SK-N-SH treated with all-trans-retinoic acid at 6 μM for 48 hours (cell line): ENCODE results near the gene PARP1.

ENCODE experiments used
- ATAC-seq: fragments of 200-7000 bp; cut with Tn5 transposase; 3 replicates; pipeline ENCODE4 v1.9.1; 2020; ENCODE audit warnings: mild to moderate bottlenecking, moderate library complexity
- ARNTL ChIP-seq: fragments of 450-650 bp; formaldehyde crosslinking; IDR thresholded peaks from 2 replicates; pipeline ENCODE4 v1.5.0; 2020; ENCODE audit warnings: low read depth, mild to moderate bottlenecking, moderate library complexity, borderline replicate concordance
- BACH2 ChIP-seq: fragments of 250-450 bp; sonication (Bioruptor Pico); IDR thresholded peaks from 2 replicates; pipeline ENCODE4 v1.9.0; 2021; ENCODE audit warnings: mild to moderate bottlenecking, borderline replicate concordance
- CSDC2 ChIP-seq: fragments of 250-450 bp; sonication (Bioruptor Pico); IDR thresholded peaks from 2 replicates; pipeline ENCODE4 v1.5.0; 2020; ENCODE audit warnings: mild to moderate bottlenecking, moderate library complexity
- ESRRG ChIP-seq: fragments of 250-450 bp; sonication (Bioruptor Pico); IDR thresholded peaks from 2 replicates; pipeline ENCODE4 v1.6.1; 2021; ENCODE audit warnings: mild to moderate bottlenecking
- GLIS3 ChIP-seq: fragments of 250-450 bp; sonication (Bioruptor Pico); IDR thresholded peaks from 2 replicates; pipeline ENCODE4 v1.5.0; 2020; ENCODE audit warnings: mild to moderate bottlenecking, moderate library complexity
- ISL1 ChIP-seq: fragments of 250-450 bp; sonication (Bioruptor Pico); IDR thresholded peaks from 2 replicates; pipeline ENCODE4 v2.1.2; 2022; ENCODE audit warnings: mild to moderate bottlenecking, moderate library complexity
- PATZ1 ChIP-seq: fragments of 250-450 bp; sonication (Bioruptor Pico); IDR thresholded peaks from 2 replicates; pipeline ENCODE4 v1.8.0; 2020; ENCODE audit warnings: mild to moderate bottlenecking, moderate library complexity, borderline replicate concordance
- POU6F1 ChIP-seq: fragments of 250-450 bp; sonication (Bioruptor Pico); IDR thresholded peaks from 2 replicates; pipeline ENCODE4 v1.8.0; 2021; ENCODE audit warnings: low read depth, mild to moderate bottlenecking, moderate library complexity, borderline replicate concordance
- PPARA ChIP-seq: fragments of 250-450 bp; sonication (Bioruptor Pico); IDR thresholded peaks from 2 replicates; pipeline ENCODE4 v1.5.0; 2020; ENCODE audit warnings: mild to moderate bottlenecking, borderline replicate concordance
- RARB ChIP-seq: fragments of 250-450 bp; sonication (Bioruptor Pico); IDR thresholded peaks from 2 replicates; pipeline ENCODE4 v1.8.0; 2021; ENCODE audit warnings: mild to moderate bottlenecking, moderate library complexity
- SNAI2 ChIP-seq: fragments of 250-450 bp; sonication (Bioruptor Pico); IDR thresholded peaks from 2 replicates; pipeline ENCODE4 v1.5.0; 2020; ENCODE audit warnings: mild to moderate bottlenecking, moderate library complexity
- TCF4 ChIP-seq: fragments of 250-450 bp; sonication (Bioruptor Pico); IDR thresholded peaks from 2 replicates; pipeline ENCODE4 v1.8.0; 2021; ENCODE audit warnings: mild to moderate bottlenecking, moderate library complexity, borderline replicate concordance
- TOX ChIP-seq: fragments of 250-450 bp; sonication (Bioruptor Pico); IDR thresholded peaks from 2 replicates; pipeline ENCODE4 v1.8.0; 2021; ENCODE audit warnings: mild to moderate bottlenecking, moderate library complexity, borderline replicate concordance
- ZC3H10 ChIP-seq: fragments of 250-450 bp; sonication (Bioruptor Pico); IDR thresholded peaks from 2 replicates; pipeline ENCODE4 v1.5.1; 2021; ENCODE audit warnings: mild to moderate bottlenecking, moderate library complexity
- ZFP3 ChIP-seq: fragments of 250-450 bp; sonication (Bioruptor Pico); IDR thresholded peaks from 2 replicates; pipeline ENCODE4 v1.5.0; 2020; ENCODE audit warnings: mild to moderate bottlenecking, moderate library complexity
- ZFP30 ChIP-seq: fragments of 450-650 bp; formaldehyde crosslinking; IDR thresholded peaks from 2 replicates; pipeline ENCODE4 v1.5.0; 2022; ENCODE audit warnings: mild to moderate bottlenecking, moderate library complexity
- ZNF565 ChIP-seq: fragments of 450-650 bp; formaldehyde crosslinking; conservative IDR thresholded peaks from 2 replicates; pipeline ENCODE4 v1.5.0; 2020; ENCODE audit warnings: low read depth, mild to moderate bottlenecking, moderate library complexity
- ZNF70 ChIP-seq: fragments of 450-650 bp; formaldehyde crosslinking; IDR thresholded peaks from 2 replicates; pipeline ENCODE4 v1.5.0; 2020; ENCODE audit warnings: mild to moderate bottlenecking, moderate library complexity
- ZNF8 ChIP-seq: fragments of 450-650 bp; formaldehyde crosslinking; IDR thresholded peaks from 2 replicates; pipeline ENCODE4 v1.5.0; 2020; ENCODE audit warnings: mild to moderate bottlenecking, moderate library complexity
- TF ChIP-seq, protein P1 (sequence below): fragments of 250-450 bp; sonication (Bioruptor Pico); IDR thresholded peaks from 2 replicates; pipeline ENCODE4 v1.5.1; 2020; ENCODE audit warnings: low read depth, mild to moderate bottlenecking, moderate library complexity
- TF ChIP-seq, protein P2 (sequence below): fragments of 250-450 bp; sonication (Bioruptor Pico); IDR thresholded peaks from 2 replicates; pipeline ENCODE4 v1.5.1; 2021; ENCODE audit warnings: mild to moderate bottlenecking, moderate library complexity

The PARP1 gene

GRCh38 chr1:226324479-226324878 is 83.4 kb downstream of the PARP1 start:
- ATAC-seq: no peak
- no peak for TF ChIP-seq ARNTL (CRISPR knock-in tag)
- no peak for TF ChIP-seq RARB (CRISPR knock-in tag)
- no peak for TF ChIP-seq POU6F1 (CRISPR knock-in tag)
- no peak for TF ChIP-seq ZNF8 (CRISPR knock-in tag)
- no peak for TF ChIP-seq TCF4
- TF ChIP-seq, protein P1, sequence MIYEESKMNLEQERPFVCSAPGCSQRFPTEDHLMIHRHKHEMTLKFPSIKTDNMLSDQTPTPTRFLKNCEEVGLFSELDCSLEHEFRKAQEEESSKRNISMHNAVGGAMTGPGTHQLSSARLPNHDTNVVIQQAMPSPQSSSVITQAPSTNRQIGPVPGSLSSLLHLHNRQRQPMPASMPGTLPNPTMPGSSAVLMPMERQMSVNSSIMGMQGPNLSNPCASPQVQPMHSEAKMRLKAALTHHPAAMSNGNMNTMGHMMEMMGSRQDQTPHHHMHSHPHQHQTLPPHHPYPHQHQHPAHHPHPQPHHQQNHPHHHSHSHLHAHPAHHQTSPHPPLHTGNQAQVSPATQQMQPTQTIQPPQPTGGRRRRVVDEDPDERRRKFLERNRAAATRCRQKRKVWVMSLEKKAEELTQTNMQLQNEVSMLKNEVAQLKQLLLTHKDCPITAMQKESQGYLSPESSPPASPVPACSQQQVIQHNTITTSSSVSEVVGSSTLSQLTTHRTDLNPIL: no peak

DNA sequence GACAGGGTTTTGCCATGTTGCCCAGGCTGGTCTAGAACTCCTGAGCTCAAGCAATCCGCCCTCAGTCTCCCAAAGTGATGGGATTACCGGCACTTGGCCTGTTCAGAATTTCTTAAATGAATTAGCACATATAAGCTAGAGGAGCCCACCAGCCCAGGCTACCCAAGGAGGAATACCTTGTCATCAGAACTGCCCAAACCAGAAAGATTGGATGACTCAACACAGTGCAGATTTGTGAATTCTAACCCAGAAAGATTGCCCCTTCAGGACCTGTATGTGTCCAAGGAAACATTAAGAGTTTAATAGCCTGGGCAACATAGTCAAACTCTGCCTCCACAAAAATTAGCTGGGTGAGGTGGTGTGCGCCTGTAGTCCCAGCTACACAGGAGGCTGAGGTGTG is 84.9 kb downstream of the PARP1 start:
- TF ChIP-seq ARNTL (CRISPR knock-in tag) (no peak), ESRRG (CRISPR knock-in tag) (no peak), PATZ1 (CRISPR knock-in tag) (no peak), ZNF8 (CRISPR knock-in tag) (no peak), RARB (CRISPR knock-in tag) (no peak), ISL1 (CRISPR knock-in tag) (no peak), ZFP30 (no peak), ZFP3 (CRISPR knock-in tag) (no peak), PPARA (CRISPR knock-in tag) (no peak), CSDC2 (CRISPR knock-in tag) (no peak), BACH2 (no peak), TCF4 (no peak), ZNF70 (CRISPR knock-in tag) (no peak), ZNF565 (no peak), SNAI2 (CRISPR knock-in tag) (no peak), GLIS3 (CRISPR knock-in tag) (no peak), ZC3H10 (CRISPR knock-in tag) (no peak)
- TF ChIP-seq, all 23 proteins: peak for 0
- ATAC-seq: no peak

- no peak for TF ChIP-seq BACH2
- no peak for TF ChIP-seq ZC3H10 (CRISPR knock-in tag)
- TF ChIP-seq, protein P1: no peak
- TF ChIP-seq PATZ1 (CRISPR knock-in tag): no peak
- TF ChIP-seq TOX (CRISPR knock-in tag): no peak
- no peak for TF ChIP-seq TCF4
- no peak for TF ChIP-seq ZNF565
- TF ChIP-seq PPARA (CRISPR knock-in tag): no peak
- TF ChIP-seq ZFP3 (CRISPR knock-in tag): no peak
- TF ChIP-seq SNAI2 (CRISPR knock-in tag): no peak
- TF ChIP-seq CSDC2 (CRISPR knock-in tag): no peak
- TF ChIP-seq POU6F1 (CRISPR knock-in tag): no peak
- TF ChIP-seq ZNF70 (CRISPR knock-in tag): no peak
- TF ChIP-seq, protein P2, sequence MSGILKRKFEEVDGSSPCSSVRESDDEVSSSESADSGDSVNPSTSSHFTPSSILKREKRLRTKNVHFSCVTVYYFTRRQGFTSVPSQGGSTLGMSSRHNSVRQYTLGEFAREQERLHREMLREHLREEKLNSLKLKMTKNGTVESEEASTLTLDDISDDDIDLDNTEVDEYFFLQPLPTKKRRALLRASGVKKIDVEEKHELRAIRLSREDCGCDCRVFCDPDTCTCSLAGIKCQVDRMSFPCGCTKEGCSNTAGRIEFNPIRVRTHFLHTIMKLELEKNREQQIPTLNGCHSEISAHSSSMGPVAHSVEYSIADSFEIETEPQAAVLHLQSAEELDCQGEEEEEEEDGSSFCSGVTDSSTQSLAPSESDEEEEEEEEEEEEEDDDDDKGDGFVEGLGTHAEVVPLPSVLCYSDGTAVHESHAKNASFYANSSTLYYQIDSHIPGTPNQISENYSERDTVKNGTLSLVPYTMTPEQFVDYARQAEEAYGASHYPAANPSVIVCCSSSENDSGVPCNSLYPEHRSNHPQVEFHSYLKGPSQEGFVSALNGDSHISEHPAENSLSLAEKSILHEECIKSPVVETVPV (CRISPR knock-in tag): no peak
- no peak for TF ChIP-seq ARNTL (CRISPR knock-in tag)
- no peak for TF ChIP-seq ZFP30
- TF ChIP-seq ISL1 (CRISPR knock-in tag): no peak
- TF ChIP-seq ESRRG (CRISPR knock-in tag): no peak
- no peak for TF ChIP-seq RARB (CRISPR knock-in tag)
- no peak for ATAC-seq
Measured at GRCh38 chr1:226320930-226321329, 87.0 kb downstream of the PARP1 start.
